WTC11 (cell line): ENCODE measurements around the gene PTPRN.

Experiments
- ATF2 ChIP-seq: sonication (generic); formaldehyde crosslinking; IDR thresholded peaks from 2 replicates; pipeline ENCODE4 v1.8.1; 2022; ENCODE audit warnings: low read depth, missing genetic modification reagents, borderline replicate concordance
- ATF3 ChIP-seq: sonication (generic); formaldehyde crosslinking; conservative IDR thresholded peaks from 2 replicates; pipeline ENCODE4 v1.8.1; 2022; ENCODE audit warnings: mild to moderate bottlenecking, missing genetic modification reagents
- CBFB ChIP-seq: sonication (generic); formaldehyde crosslinking; IDR thresholded peaks from 2 replicates; pipeline ENCODE4 v1.8.1; 2022; ENCODE audit warnings: mild to moderate bottlenecking, low read depth, missing genetic modification reagents
- CTCF ChIP-seq: fragments of 200-600 bp; IDR thresholded peaks from 2 replicates; pipeline ENCODE4 v1.8.0; 2022; ENCODE audit warnings: antibody characterized with exemption
- JUN ChIP-seq: sonication (generic); formaldehyde crosslinking; IDR thresholded peaks from 2 replicates; pipeline ENCODE4 v1.8.0; 2023; ENCODE audit warnings: mild to moderate bottlenecking, missing genetic modification reagents
- SP1 ChIP-seq: sonication (generic); formaldehyde crosslinking; conservative IDR thresholded peaks from 2 replicates; pipeline ENCODE4 v1.8.1; 2022; ENCODE audit warnings: missing genetic modification reagents
- USF2 ChIP-seq: sonication (generic); formaldehyde crosslinking; IDR thresholded peaks from 2 replicates; pipeline ENCODE4 v1.8.1; 2023; ENCODE audit warnings: mild to moderate bottlenecking, missing genetic modification reagents, moderate library complexity
- ZNF138 ChIP-seq: sonication (generic); formaldehyde crosslinking; conservative IDR thresholded peaks from 2 replicates; pipeline ENCODE4 v1.8.1; 2022; ENCODE audit warnings: mild to moderate bottlenecking, moderate library complexity, missing genetic modification reagents

- TF ChIP-seq ATF2 (CRISPR knock-in tag) = no peak
- TF ChIP-seq CBFB (CRISPR knock-in tag) = no peak
- TF ChIP-seq CTCF = no peak
- no peak for TF ChIP-seq ZNF138 (CRISPR knock-in tag)
- no peak for TF ChIP-seq JUN
- no peak for TF ChIP-seq ATF3 (CRISPR knock-in tag)
- TF ChIP-seq USF2 (CRISPR knock-in tag) = no peak
- TF ChIP-seq SP1 = no peak
These were observed 24.5 kb downstream of the PTPRN start for GRCh38 chr2:219284501-219285372.
